Mammary epithelial cell (primary cell): ENCODE results near the gene TMEM119.

Experiments
- CTCF ChIP-seq, 2 donors: IDR thresholded peaks in 1 of 2; conservative IDR thresholded peaks in 1 of 2; 2 replicates each; pipeline ENCODE4 v1.5.1; 2011 to 2012; ENCODE audit warnings: inconsistent platforms in 2 of 2, low read length in 2 of 2, mild to moderate bottlenecking in 2 of 2, control low read depth in 1 of 2, low read depth in 1 of 2; ENCODE audit not compliant: insufficient read depth in 1 of 2; ENCODE audit errors: extremely low read depth in 1 of 2
- EZH2 ChIP-seq: IDR thresholded peaks from 2 replicates; pipeline ENCODE4 v1.6.1; 2012; ENCODE audit warnings: low read length, inconsistent platforms, borderline replicate concordance

- TF ChIP-seq CTCF (conservative IDR thresholded peaks at IDR 0.05 in 1 of 2, IDR thresholded peaks at IDR 0.05 in 1 of 2; ENCODE audit: extremely low read depth in 1 of 2, insufficient read depth in 1 of 2, low read depth in 1 of 2, low read length in 2 of 2) (no peak), EZH2 (no peak)
Measured at GRCh38 chr12:108644811-108645120, 46.9 kb upstream of the TMEM119 start.
